GM23338 (cell line): ENCODE measurements around the gene MPPED1. TPM values are rescaled to one million over a fixed set of nuclear protein-coding genes. Genes with fewer than 3 reads are reported as not detected.

Experiments used
- ATAC-seq: fragments of 200-7000 bp; cut with Tn5 transposase; 3 replicates; pipeline ENCODE4 v1.9.1; 2020
- DNase-seq: peaks from one replicate; pipeline ENCODE4 v3.0.0-alpha.2; 2015; ENCODE audit warnings: low spot score
- H2AFZ ChIP-seq: fragments of 200-600 bp; sonication (generic); 2 replicates; pipeline ENCODE4 v1.8.0; 2016; ENCODE audit warnings: antibody characterized with exemption, mild to moderate bottlenecking, moderate library complexity
- H3F3A ChIP-seq: fragments of 200-600 bp; sonication (generic); replicated peaks from 2 replicates; pipeline ENCODE4 v1.8.0; 2017; ENCODE audit warnings: antibody characterized with exemption, mixed run types, low read depth
- H3K27ac ChIP-seq: fragments of 200-600 bp; sonication (generic); 2 replicates; pipeline ENCODE4 v1.6.1; 2016; ENCODE audit warnings: low read depth
- H3K27me3 ChIP-seq: fragments of 200-600 bp; sonication (generic); 2 replicates; pipeline ENCODE4 v1.8.0; 2016; ENCODE audit warnings: mild to moderate bottlenecking, mixed run types, moderate library complexity; ENCODE audit not compliant: insufficient read depth
- H3K36me3 ChIP-seq: fragments of 200-600 bp; sonication (generic); 2 replicates; pipeline ENCODE4 v1.8.0; 2016; ENCODE audit warnings: mild to moderate bottlenecking; ENCODE audit not compliant: insufficient read depth
- H3K4me1 ChIP-seq: fragments of 200-600 bp; sonication (generic); 2 replicates; pipeline ENCODE4 v1.8.0; 2016; ENCODE audit warnings: mild to moderate bottlenecking, moderate library complexity; ENCODE audit not compliant: insufficient read depth
- H3K4me2 ChIP-seq: fragments of 200-600 bp; sonication (generic); 2 replicates; pipeline ENCODE4 v1.7.1; 2017; ENCODE audit warnings: mixed run types
- H3K4me3 ChIP-seq: fragments of 200-600 bp; sonication (generic); 2 replicates; pipeline ENCODE4 v1.6.1; 2016; ENCODE audit warnings: mixed run types
- H3K79me2 ChIP-seq: fragments of 200-600 bp; sonication (generic); replicated peaks from 2 replicates; pipeline ENCODE4 v1.8.0; 2017; ENCODE audit warnings: mild to moderate bottlenecking; ENCODE audit not compliant: insufficient read depth
- H3K9me2 ChIP-seq: fragments of 200-600 bp; sonication (generic); 2 replicates; pipeline ENCODE4 v1.8.0; 2017; ENCODE audit not compliant: insufficient read depth
- H4K20me1 ChIP-seq: fragments of 200-600 bp; sonication (generic); replicated peaks from 2 replicates; pipeline ENCODE4 v1.8.0; 2017; ENCODE audit warnings: mild to moderate bottlenecking; ENCODE audit not compliant: insufficient read depth
- H3K27ac Mint-ChIP-seq: 2 replicates; pipeline ENCODE4 v1.8.0; 2020; ENCODE audit warnings: inconsistent platforms, mild to moderate bottlenecking, moderate library complexity, mixed read lengths
- H3K27me3 Mint-ChIP-seq: 3 replicates; pipeline ENCODE4 v1.8.0; 2022; ENCODE audit warnings: low read depth, mild to moderate bottlenecking, moderate library complexity, mixed read lengths, inconsistent platforms; ENCODE audit not compliant: insufficient read depth, poor library complexity
- H3K36me3 Mint-ChIP-seq: 3 replicates; pipeline ENCODE4 v1.8.0; 2021; ENCODE audit warnings: low read depth, mild to moderate bottlenecking, inconsistent platforms, moderate library complexity, mixed read lengths
- H3K4me1 Mint-ChIP-seq: 3 replicates; pipeline ENCODE4 v1.8.0; 2020; ENCODE audit warnings: mild to moderate bottlenecking, inconsistent platforms, mixed read lengths
- H3K4me3 Mint-ChIP-seq: 3 replicates; pipeline ENCODE4 v1.8.0; 2021; ENCODE audit warnings: moderate library complexity, mild to moderate bottlenecking, inconsistent platforms, mixed read lengths
- H3K9me3 Mint-ChIP-seq: 3 replicates; pipeline ENCODE4 v1.8.0; 2020; ENCODE audit warnings: moderate library complexity, mild to moderate bottlenecking, inconsistent platforms, mixed read lengths
- CREB1 ChIP-seq: fragments of 250-450 bp; sonication (Bioruptor Pico); IDR thresholded peaks from 2 replicates; pipeline ENCODE4 v1.5.0; 2020; ENCODE audit warnings: low read depth, mild to moderate bottlenecking, moderate library complexity
- EZH2phosphoT487 ChIP-seq: fragments of 200-600 bp; sonication (generic); IDR thresholded peaks from one replicate; pipeline ENCODE4 v1.8.1; 2018; ENCODE audit warnings: antibody characterized with exemption; ENCODE audit not compliant: unreplicated experiment
- JUNB ChIP-seq: IDR thresholded peaks from one replicate; pipeline ENCODE4 v1.6.1; 2016; ENCODE audit warnings: antibody characterized with exemption; ENCODE audit not compliant: unreplicated experiment
- ZNF114 ChIP-seq: fragments of 250-450 bp; sonication (Bioruptor Pico); IDR thresholded peaks from 2 replicates; pipeline ENCODE4 v1.5.0; 2020; ENCODE audit warnings: mild to moderate bottlenecking, moderate library complexity
- ZNF331 ChIP-seq: fragments of 250-450 bp; sonication (Bioruptor Pico); IDR thresholded peaks from 2 replicates; pipeline ENCODE4 v1.5.0; 2020; ENCODE audit warnings: low read depth, mild to moderate bottlenecking, moderate library complexity
- polyA plus RNA-seq: library from polyadenylated mRNA; unstranded; fragments of >200 nt; fragmentation: Nextera tagmentation; extraction: Ambion mirVana; gene quantifications from 2 replicates; pipeline ENCODE4 v1.2.1, GENCODE V29; 2016
- total RNA-seq: library from RNA; depleted of rRNA; stranded (reverse); fragments of >200 nt; shearing (Covaris generic); gene quantifications from 2 replicates; pipeline ENCODE4 v1.2.3, GENCODE V29; 2014
- TF ChIP-seq, protein P1 (sequence below): IDR thresholded peaks from one replicate; pipeline ENCODE4 v1.6.1; 2018; ENCODE audit warnings: antibody characterized with exemption; ENCODE audit not compliant: unreplicated experiment
- TF ChIP-seq, protein P2 (sequence below): fragments of 250-450 bp; sonication (Bioruptor Pico); IDR thresholded peaks from 2 replicates; pipeline ENCODE4 v1.5.0; 2020; ENCODE audit warnings: mild to moderate bottlenecking, moderate library complexity

The MPPED1 gene
- total and polyA plus RNA-seq, 2 experiments from 2014 or later, result 0.56 TPM; not detected in 1

DNA sequence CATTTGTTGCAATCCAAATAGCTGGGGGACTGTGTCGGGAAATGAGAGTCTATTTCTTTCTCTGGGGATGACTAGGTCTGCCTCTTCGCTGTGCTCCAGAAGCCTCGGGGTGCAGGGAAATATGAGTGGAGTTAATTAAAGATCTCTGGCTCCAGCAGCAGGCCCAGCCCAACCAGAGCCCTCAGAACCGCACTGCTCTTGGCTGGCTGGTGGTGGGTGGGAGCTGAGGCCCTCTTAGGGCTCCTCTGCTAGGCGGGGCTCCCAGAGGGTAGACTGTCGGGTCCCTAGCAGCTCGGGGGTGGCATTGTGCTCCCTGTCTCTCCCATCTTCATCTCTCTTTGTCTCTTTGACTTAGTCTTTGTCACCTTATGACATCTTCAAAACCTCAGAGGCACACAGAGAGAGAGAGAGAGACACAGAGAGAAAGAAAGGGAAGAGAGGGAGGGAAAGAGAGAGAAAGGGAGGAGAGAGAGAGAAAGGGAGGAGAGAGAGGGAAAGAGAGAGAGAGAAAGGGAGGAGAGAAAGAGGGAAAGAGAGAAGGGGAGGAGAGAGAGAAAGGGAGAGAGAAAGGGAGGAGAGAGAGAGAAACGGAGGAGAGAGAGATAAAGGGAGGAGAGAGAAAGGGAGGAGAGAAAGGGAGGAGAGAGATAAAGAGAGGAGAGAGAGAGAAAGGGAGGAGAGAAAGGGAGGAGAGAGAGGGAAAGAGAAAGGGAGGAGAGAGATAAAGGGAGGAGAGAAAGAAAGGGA is 20.2 kb downstream of the MPPED1 start:
- no peaks in the 10 kb centered on the region for H3F3A ChIP-seq
- no peaks in the 10 kb centered on the region for H3K9me2 ChIP-seq
- Mint-ChIP-seq H3K4me1 (peaks cover 2% of the 10 kb centered on the region), H3K9me3 (no peaks in the 10 kb centered on the region; the same call in 2 of the 3 replicates), H3K27ac (no peak overlapping the region), H3K4me3 (no peak overlapping the region), H3K27me3 (peaks cover 7% of the 10 kb centered on the region), H3K36me3 (no peaks in the 10 kb centered on the region)
- no peak overlapping the region for H3K4me3 ChIP-seq
- H3K27me3 ChIP-seq, result no peaks in the 10 kb centered on the region
- TF ChIP-seq ZNF114 (CRISPR knock-in tag) (no peak), CREB1 (no peak), ZNF331 (CRISPR knock-in tag) (no peak), JUNB (no peak), EZH2phosphoT487 (no peak)
- TF ChIP-seq, protein P1, sequence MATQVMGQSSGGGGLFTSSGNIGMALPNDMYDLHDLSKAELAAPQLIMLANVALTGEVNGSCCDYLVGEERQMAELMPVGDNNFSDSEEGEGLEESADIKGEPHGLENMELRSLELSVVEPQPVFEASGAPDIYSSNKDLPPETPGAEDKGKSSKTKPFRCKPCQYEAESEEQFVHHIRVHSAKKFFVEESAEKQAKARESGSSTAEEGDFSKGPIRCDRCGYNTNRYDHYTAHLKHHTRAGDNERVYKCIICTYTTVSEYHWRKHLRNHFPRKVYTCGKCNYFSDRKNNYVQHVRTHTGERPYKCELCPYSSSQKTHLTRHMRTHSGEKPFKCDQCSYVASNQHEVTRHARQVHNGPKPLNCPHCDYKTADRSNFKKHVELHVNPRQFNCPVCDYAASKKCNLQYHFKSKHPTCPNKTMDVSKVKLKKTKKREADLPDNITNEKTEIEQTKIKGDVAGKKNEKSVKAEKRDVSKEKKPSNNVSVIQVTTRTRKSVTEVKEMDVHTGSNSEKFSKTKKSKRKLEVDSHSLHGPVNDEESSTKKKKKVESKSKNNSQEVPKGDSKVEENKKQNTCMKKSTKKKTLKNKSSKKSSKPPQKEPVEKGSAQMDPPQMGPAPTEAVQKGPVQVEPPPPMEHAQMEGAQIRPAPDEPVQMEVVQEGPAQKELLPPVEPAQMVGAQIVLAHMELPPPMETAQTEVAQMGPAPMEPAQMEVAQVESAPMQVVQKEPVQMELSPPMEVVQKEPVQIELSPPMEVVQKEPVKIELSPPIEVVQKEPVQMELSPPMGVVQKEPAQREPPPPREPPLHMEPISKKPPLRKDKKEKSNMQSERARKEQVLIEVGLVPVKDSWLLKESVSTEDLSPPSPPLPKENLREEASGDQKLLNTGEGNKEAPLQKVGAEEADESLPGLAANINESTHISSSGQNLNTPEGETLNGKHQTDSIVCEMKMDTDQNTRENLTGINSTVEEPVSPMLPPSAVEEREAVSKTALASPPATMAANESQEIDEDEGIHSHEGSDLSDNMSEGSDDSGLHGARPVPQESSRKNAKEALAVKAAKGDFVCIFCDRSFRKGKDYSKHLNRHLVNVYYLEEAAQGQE, result no peak
- TF ChIP-seq, protein P2, sequence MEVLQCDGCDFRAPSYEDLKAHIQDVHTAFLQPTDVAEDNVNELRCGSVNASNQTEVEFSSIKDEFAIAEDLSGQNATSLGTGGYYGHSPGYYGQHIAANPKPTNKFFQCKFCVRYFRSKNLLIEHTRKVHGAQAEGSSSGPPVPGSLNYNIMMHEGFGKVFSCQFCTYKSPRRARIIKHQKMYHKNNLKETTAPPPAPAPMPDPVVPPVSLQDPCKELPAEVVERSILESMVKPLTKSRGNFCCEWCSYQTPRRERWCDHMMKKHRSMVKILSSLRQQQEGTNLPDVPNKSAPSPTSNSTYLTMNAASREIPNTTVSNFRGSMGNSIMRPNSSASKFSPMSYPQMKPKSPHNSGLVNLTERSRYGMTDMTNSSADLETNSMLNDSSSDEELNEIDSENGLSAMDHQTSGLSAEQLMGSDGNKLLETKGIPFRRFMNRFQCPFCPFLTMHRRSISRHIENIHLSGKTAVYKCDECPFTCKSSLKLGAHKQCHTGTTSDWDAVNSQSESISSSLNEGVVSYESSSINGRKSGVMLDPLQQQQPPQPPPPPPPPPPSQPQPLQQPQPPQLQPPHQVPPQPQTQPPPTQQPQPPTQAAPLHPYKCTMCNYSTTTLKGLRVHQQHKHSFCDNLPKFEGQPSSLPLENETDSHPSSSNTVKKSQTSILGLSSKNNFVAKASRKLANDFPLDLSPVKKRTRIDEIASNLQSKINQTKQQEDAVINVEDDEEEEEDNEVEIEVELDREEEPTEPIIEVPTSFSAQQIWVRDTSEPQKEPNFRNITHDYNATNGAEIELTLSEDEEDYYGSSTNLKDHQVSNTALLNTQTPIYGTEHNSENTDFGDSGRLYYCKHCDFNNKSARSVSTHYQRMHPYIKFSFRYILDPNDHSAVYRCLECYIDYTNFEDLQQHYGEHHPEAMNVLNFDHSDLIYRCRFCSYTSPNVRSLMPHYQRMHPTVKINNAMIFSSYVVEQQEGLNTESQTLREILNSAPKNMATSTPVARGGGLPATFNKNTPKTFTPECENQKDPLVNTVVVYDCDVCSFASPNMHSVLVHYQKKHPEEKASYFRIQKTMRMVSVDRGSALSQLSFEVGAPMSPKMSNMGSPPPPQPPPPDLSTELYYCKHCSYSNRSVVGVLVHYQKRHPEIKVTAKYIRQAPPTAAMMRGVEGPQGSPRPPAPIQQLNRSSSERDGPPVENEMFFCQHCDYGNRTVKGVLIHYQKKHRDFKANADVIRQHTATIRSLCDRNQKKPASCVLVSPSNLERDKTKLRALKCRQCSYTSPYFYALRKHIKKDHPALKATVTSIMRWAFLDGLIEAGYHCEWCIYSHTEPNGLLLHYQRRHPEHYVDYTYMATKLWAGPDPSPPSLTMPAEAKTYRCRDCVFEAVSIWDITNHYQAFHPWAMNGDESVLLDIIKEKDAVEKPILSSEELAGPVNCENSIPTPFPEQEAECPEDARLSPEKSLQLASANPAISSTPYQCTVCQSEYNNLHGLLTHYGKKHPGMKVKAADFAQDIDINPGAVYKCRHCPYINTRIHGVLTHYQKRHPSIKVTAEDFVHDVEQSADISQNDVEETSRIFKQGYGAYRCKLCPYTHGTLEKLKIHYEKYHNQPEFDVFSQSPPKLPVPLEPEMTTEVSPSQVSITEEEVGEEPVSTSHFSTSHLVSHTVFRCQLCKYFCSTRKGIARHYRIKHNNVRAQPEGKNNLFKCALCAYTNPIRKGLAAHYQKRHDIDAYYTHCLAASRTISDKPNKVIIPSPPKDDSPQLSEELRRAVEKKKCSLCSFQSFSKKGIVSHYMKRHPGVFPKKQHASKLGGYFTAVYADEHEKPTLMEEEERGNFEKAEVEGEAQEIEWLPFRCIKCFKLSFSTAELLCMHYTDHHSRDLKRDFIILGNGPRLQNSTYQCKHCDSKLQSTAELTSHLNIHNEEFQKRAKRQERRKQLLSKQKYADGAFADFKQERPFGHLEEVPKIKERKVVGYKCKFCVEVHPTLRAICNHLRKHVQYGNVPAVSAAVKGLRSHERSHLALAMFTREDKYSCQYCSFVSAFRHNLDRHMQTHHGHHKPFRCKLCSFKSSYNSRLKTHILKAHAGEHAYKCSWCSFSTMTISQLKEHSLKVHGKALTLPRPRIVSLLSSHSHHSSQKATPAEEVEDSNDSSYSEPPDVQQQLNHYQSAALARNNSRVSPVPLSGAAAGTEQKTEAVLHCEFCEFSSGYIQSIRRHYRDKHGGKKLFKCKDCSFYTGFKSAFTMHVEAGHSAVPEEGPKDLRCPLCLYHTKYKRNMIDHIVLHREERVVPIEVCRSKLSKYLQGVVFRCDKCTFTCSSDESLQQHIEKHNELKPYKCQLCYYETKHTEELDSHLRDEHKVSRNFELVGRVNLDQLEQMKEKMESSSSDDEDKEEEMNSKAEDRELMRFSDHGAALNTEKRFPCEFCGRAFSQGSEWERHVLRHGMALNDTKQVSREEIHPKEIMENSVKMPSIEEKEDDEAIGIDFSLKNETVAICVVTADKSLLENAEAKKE (CRISPR knock-in tag), result no peak
- DNase-seq (no peak), ATAC-seq (no peak; the same call in 1 of the 3 replicates)
- no peaks in the 10 kb centered on the region for H4K20me1 ChIP-seq
- H3K36me3 ChIP-seq, result no peaks in the 10 kb centered on the region
- no peak overlapping the region for H3K27ac ChIP-seq
- no peaks in the 10 kb centered on the region for H3K4me1 ChIP-seq
- no peaks in the 10 kb centered on the region for H3K79me2 ChIP-seq
- H2AFZ ChIP-seq, result no peak overlapping the region
- no peak overlapping the region for H3K4me2 ChIP-seq
